BJ (cell line): ENCODE data around the gene NR5A2. TPM values are rescaled to one million over a fixed set of nuclear protein-coding genes. Genes with fewer than 3 reads are reported as not detected.

Source experiments
- CTCF ChIA-PET: fragments of 350-600 bp; formaldehyde crosslinking; extraction: SDS; loops from one replicate; lab custom pipeline; 2021; ENCODE audit warnings: antibody characterized with exemption, inconsistent platforms; lab: Yijun Ruan, JAX
- POLR2A ChIA-PET: fragments of 300-600 bp; sonication (Branson Sonifier 250); formaldehyde crosslinking; extraction: SDS; loops from one replicate; lab custom pipeline; 2021; ENCODE audit warnings: antibody characterized with exemption; lab: Charles Lee
- DNase-seq: peaks from one replicate; pipeline ENCODE4 v3.0.0-alpha.2; 2011; ENCODE audit warnings: low read depth
- H3K27me3 ChIP-seq: 2 replicates; pipeline ENCODE4 v1.6.0; 2011; ENCODE audit warnings: low read length; ENCODE audit not compliant: control insufficient read depth, insufficient read depth
- H3K36me3 ChIP-seq: 2 replicates; pipeline ENCODE4 v1.5.1; 2011; ENCODE audit warnings: low read length; ENCODE audit not compliant: control insufficient read depth, insufficient read depth
- H3K4me3 ChIP-seq: 2 replicates; pipeline ENCODE4 v1.5.1; 2011; ENCODE audit warnings: low read depth, mild to moderate bottlenecking, control low read depth, low read length
- polyA plus RNA-seq: library from polyadenylated mRNA; depleted of rRNA; stranded (reverse); fragments of >200 nt; gene quantifications from 2 replicates; pipeline ENCODE4 v1.2.3, GENCODE V29; 2011
- TF ChIP-seq, protein P1 (sequence below): IDR thresholded peaks from 2 replicates; pipeline ENCODE4 v1.5.1; 2011; ENCODE audit warnings: low read depth, mild to moderate bottlenecking, control low read depth, inconsistent platforms, low read length, moderate library complexity; ENCODE audit not compliant: insufficient read depth

NR5A2 gene
- polyA plus RNA-seq, 1 experiment = 0.12 TPM

DNA sequence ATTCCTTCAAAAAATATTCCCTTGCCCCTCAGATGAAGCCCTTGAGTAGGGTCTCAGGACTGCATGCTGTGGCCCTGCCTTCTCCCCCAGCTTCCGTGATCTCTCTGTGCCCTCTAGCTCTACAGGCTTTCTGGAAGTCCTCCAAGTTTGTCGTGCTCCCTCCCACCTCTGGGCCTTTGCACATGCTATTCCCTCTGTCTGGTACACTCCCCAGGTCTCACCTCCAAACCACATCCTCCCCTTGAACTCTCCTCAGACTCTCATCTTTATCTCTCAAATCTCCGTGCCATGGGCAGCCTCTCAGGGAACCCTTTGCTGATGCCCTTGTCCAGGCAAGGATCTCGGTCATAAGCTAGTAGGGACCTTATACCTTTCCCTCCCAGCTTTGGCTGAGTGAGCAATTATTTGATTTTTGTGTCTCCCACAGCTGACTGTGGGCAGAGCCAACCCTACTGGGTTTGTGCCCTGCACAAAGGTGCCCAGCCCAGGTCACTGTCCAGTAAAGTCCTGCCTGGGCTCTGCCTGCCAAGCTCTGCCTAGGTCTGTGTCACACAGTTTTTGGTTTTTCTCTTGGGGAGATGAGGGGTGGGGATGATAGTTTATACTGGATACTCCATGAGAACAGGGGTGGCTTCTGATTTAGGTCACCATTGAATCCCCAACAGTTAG, 194.2 kb downstream of the NR5A2 start:
- no peak for DNase-seq
- CTCF ChIA-PET = no interaction called here

DNA sequence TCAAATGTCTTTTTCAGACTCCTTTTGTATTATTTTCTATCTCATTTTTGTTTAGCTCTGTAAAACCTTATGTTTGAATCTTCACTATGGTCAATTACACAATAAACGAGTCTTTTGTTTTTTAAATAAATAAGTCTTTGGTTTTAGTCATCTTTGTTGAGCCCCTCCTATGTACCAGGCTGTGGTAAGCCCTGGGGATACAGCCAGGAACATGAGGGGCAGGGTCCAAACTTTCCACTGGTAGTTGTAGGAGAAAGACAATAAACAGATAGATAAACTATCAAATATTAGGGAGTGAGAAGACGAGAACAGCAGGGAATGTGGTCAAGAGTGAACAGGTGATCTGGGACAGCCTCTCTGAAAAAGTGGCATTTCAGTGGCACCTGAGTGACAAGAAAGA, 195.7 kb downstream of the NR5A2 start:
- Histone ChIP-seq H3K27me3 (no peaks in the 10 kb centered on the region), H3K4me3 (no peak overlapping the region), H3K36me3 (no peaks in the 10 kb centered on the region)
- ChIA-PET POLR2A (no interaction called here), CTCF (interaction anchor here (1.0 kb wide), 1 partner anchor 72 kb away, joined by 3 read pairs; no protein-coding TSS in a partner anchor)
- TF ChIP-seq, protein P1, sequence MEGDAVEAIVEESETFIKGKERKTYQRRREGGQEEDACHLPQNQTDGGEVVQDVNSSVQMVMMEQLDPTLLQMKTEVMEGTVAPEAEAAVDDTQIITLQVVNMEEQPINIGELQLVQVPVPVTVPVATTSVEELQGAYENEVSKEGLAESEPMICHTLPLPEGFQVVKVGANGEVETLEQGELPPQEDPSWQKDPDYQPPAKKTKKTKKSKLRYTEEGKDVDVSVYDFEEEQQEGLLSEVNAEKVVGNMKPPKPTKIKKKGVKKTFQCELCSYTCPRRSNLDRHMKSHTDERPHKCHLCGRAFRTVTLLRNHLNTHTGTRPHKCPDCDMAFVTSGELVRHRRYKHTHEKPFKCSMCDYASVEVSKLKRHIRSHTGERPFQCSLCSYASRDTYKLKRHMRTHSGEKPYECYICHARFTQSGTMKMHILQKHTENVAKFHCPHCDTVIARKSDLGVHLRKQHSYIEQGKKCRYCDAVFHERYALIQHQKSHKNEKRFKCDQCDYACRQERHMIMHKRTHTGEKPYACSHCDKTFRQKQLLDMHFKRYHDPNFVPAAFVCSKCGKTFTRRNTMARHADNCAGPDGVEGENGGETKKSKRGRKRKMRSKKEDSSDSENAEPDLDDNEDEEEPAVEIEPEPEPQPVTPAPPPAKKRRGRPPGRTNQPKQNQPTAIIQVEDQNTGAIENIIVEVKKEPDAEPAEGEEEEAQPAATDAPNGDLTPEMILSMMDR = no peak
- no peak for DNase-seq

More for the DNA sequence above, 194.2 kb downstream of the NR5A2 start:
- no peaks in the 10 kb centered on the region for H3K27me3 ChIP-seq
- H3K4me3 ChIP-seq = no peak overlapping the region
- POLR2A ChIA-PET = no interaction called here
- H3K36me3 ChIP-seq = no peaks in the 10 kb centered on the region
- TF ChIP-seq, protein P1 = no peak

DNA sequence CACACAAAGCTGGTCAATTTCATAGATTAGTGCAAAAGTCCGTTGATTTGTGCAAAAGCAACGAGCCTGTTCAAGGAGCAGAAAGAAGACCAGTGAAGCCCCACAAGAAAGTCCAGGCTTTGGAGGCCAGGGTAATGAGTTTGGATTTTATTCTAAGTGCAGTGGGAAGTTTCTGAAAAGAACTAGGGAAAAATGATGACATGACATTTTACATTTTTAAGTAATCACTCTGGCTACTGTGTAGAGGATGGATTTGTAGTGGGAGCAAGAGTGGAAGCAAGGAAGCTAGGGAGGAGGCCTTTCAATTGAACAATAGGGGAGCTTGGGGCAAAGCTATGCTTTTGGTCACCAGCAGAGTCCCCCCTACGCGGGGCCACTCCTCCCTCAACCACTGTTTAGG, 196.1 kb downstream of the NR5A2 start:
- H3K4me3 ChIP-seq = no peak overlapping the region
- no peaks in the 10 kb centered on the region for H3K27me3 ChIP-seq
- CTCF ChIA-PET = interaction anchor here (1.0 kb wide), 1 partner anchor 73 kb away, joined by 3 read pairs; no protein-coding TSS in a partner anchor
- no peak for DNase-seq
- POLR2A ChIA-PET = no interaction called here
- TF ChIP-seq, protein P1 = no peak
- H3K36me3 ChIP-seq = no peaks in the 10 kb centered on the region

- Histone ChIP-seq H3K4me3 (no peak overlapping the region), H3K36me3 (no peaks in the 10 kb centered on the region), H3K27me3 (no peaks in the 10 kb centered on the region)
- POLR2A ChIA-PET = no interaction called here
- TF ChIP-seq, protein P1 = no peak
- no peak for DNase-seq
- CTCF ChIA-PET = interaction anchor here (1.0 kb wide), 1 partner anchor 73 kb away, joined by 3 read pairs; no protein-coding TSS in a partner anchor
Measured at GRCh38 chr1:200224315-200224714, 196.8 kb downstream of the NR5A2 start.

- H3K36me3 ChIP-seq = no peaks in the 10 kb centered on the region
- POLR2A ChIA-PET = no interaction called here
- no peak overlapping the region for H3K4me3 ChIP-seq
- H3K27me3 ChIP-seq = no peaks in the 10 kb centered on the region
- DNase-seq = no peak
- CTCF ChIA-PET = no interaction called here
- TF ChIP-seq, protein P1 = no peak
Measured at GRCh38 chr1:200226268-200226968, 198.9 kb downstream of the NR5A2 start.
